SK-N-SH (cell line): ENCODE results near the gene CEP41. TPM values are rescaled to one million over a fixed set of nuclear protein-coding genes. Genes with fewer than 3 reads are reported as not detected.

ENCODE experiments used
- CTCF ChIA-PET: fragments of 300-600, 350-600 bp; formaldehyde crosslinking; extraction: SDS; loops from one replicate; lab custom pipeline; 2021; lab: Yijun Ruan, JAX
- POLR2A ChIA-PET: fragments of 350-600 bp; sonication (Branson Sonifier 250); formaldehyde crosslinking; extraction: SDS; loops from one replicate; lab custom pipeline; 2020; ENCODE audit warnings: antibody characterized with exemption, inconsistent platforms; lab: Yijun Ruan, JAX
- DNase-seq: peaks from one replicate; pipeline ENCODE4 v3.0.0; 2012
- H2AFZ ChIP-seq: fragments of 200-600 bp; sonication (generic); 2 replicates; pipeline ENCODE4 v1.8.1; 2016; ENCODE audit warnings: antibody characterized with exemption, mild to moderate bottlenecking, low read depth
- H3F3A ChIP-seq: fragments of 200-600 bp; sonication (generic); replicated peaks from 2 replicates; pipeline ENCODE3; 2016; ENCODE audit warnings: antibody characterized with exemption, mild to moderate bottlenecking; ENCODE audit not compliant: insufficient read depth
- H3K27ac ChIP-seq, 2 experiments: fragments of 200-500 bp in 1 of 2; fragments of 200-600 bp in 1 of 2; sonication (Bioruptor generic) in 1 of 2; sonication (generic), shearing (Covaris generic) in 1 of 2; 2 replicates each; pipeline versions ENCODE4 v1.5.1 to v1.6.1; 2014 to 2016; ENCODE audit warnings: low read depth in 2 of 2, inconsistent platforms in 1 of 2, low read length in 1 of 2, mild to moderate bottlenecking in 1 of 2, mixed read lengths in 1 of 2
- H3K27me3 ChIP-seq: fragments of 200-600 bp; sonication (generic), shearing (Covaris generic); 2 replicates; pipeline ENCODE4 v1.6.1; 2016; ENCODE audit warnings: mixed run types; ENCODE audit not compliant: insufficient read depth
- H3K36me3 ChIP-seq, 2 experiments: fragments of 200-500 bp in 1 of 2; fragments of 200-600 bp in 1 of 2; sonication (Bioruptor generic) in 1 of 2; sonication (generic) in 1 of 2; replicated peaks in 1 of 2; 2 replicates each; pipeline versions ENCODE3 to v1.5.1; 2014 to 2016; ENCODE audit warnings: low read length in 1 of 2, mild to moderate bottlenecking in 1 of 2; ENCODE audit not compliant: insufficient read depth in 2 of 2, control insufficient read depth in 1 of 2
- H3K4me1 ChIP-seq, 2 experiments: fragments of 200-500 bp in 1 of 2; fragments of 200-600 bp in 1 of 2; sonication (Bioruptor generic) in 1 of 2; sonication (generic), shearing (Covaris generic) in 1 of 2; 2 replicates each; pipeline versions ENCODE4 v1.5.1 to v1.6.1; 2014 to 2016; ENCODE audit warnings: low read depth in 1 of 2, low read length in 1 of 2, mixed run types in 1 of 2; ENCODE audit not compliant: insufficient read depth in 2 of 2, control insufficient read depth in 1 of 2
- H3K4me2 ChIP-seq: fragments of 200-600 bp; sonication (generic), shearing (Covaris generic); 2 replicates; pipeline ENCODE4 v1.6.1; 2017; ENCODE audit warnings: mixed run types
- H3K4me3 ChIP-seq, 2 experiments: fragments of 200-500 bp in 1 of 2; fragments of 200-600 bp in 1 of 2; sonication (Bioruptor generic) in 1 of 2; sonication (generic), shearing (Covaris generic) in 1 of 2; 2 replicates each; pipeline versions ENCODE4 v1.5.1 to v1.8.1; 2014 to 2016; ENCODE audit warnings: low read depth in 2 of 2, inconsistent platforms in 1 of 2, low read length in 1 of 2, mild to moderate bottlenecking in 1 of 2, mixed read lengths in 1 of 2, moderate library complexity in 1 of 2
- H3K79me2 ChIP-seq: fragments of 200-600 bp; sonication (generic); 2 replicates; pipeline ENCODE4 v1.8.1; 2017; ENCODE audit warnings: mild to moderate bottlenecking; ENCODE audit not compliant: insufficient read depth
- H3K9ac ChIP-seq: fragments of 200-600 bp; sonication (generic); 2 replicates; pipeline ENCODE4 v1.6.1; 2017; ENCODE audit warnings: mixed run types
- H3K9me2 ChIP-seq: fragments of 200-600 bp; sonication (generic); 2 replicates; pipeline ENCODE4 v1.6.1; 2017; ENCODE audit warnings: mixed run types
- H3K9me3 ChIP-seq: fragments of 200-600 bp; sonication (generic); 2 replicates; pipeline ENCODE4 v1.6.1; 2017; ENCODE audit warnings: mixed run types, mild to moderate bottlenecking, moderate library complexity
- H4K20me1 ChIP-seq: fragments of 200-600 bp; sonication (generic); 2 replicates; pipeline ENCODE4 v1.6.1; 2017; ENCODE audit warnings: mild to moderate bottlenecking, mixed run types; ENCODE audit not compliant: insufficient read depth
- CHD2 ChIP-seq: fragments of 150-350 bp; IDR thresholded peaks from 2 replicates; pipeline ENCODE4 v1.6.1; 2018; ENCODE audit warnings: low read length; ENCODE audit not compliant: partially characterized antibody
- CTCF ChIP-seq: fragments of 200-600 bp; sonication (generic); IDR thresholded peaks from 2 replicates; pipeline ENCODE4 v1.6.1; 2017; ENCODE audit warnings: antibody characterized with exemption, mild to moderate bottlenecking, moderate library complexity
- ELF1 ChIP-seq: IDR thresholded peaks from 2 replicates; pipeline ENCODE4 v1.4.0; 2012
- EZH2phosphoT487 ChIP-seq: fragments of 200-600 bp; sonication (generic); IDR thresholded peaks from 2 replicates; pipeline ENCODE4 v1.6.1; 2017; ENCODE audit warnings: low read depth, mixed run types, mild to moderate bottlenecking, antibody characterized with exemption, moderate library complexity, borderline replicate concordance
- FOSL2 ChIP-seq: IDR thresholded peaks from 2 replicates; pipeline ENCODE4 v1.4.0; 2012; ENCODE audit warnings: low read depth, mild to moderate bottlenecking, moderate library complexity, borderline replicate concordance
- FOXM1 ChIP-seq: IDR thresholded peaks from 2 replicates; pipeline ENCODE4 v1.4.0; 2012; ENCODE audit warnings: low read depth, mild to moderate bottlenecking
- GABPA ChIP-seq: IDR thresholded peaks from 2 replicates; pipeline ENCODE4 v1.4.0; 2012; ENCODE audit warnings: low read depth, mild to moderate bottlenecking
- GATA2 ChIP-seq: sonication (generic); formaldehyde crosslinking; IDR thresholded peaks from 2 replicates; pipeline ENCODE4 v1.5.0; 2020; ENCODE audit warnings: mild to moderate bottlenecking, missing genetic modification reagents
- JUND ChIP-seq: IDR thresholded peaks from 2 replicates; pipeline ENCODE4 v1.4.0; 2012
- MEF2A ChIP-seq: IDR thresholded peaks from 2 replicates; pipeline ENCODE4 v1.4.0; 2012; ENCODE audit warnings: low read depth, borderline replicate concordance
- MXI1 ChIP-seq: IDR thresholded peaks from 2 replicates; pipeline ENCODE4 v1.6.1; 2012; ENCODE audit warnings: mild to moderate bottlenecking, low read depth, low read length, improper control_type of control experiment
- NFIC ChIP-seq: IDR thresholded peaks from 2 replicates; pipeline ENCODE4 v1.4.0; 2012; ENCODE audit warnings: borderline replicate concordance
- NRF1 ChIP-seq: IDR thresholded peaks from 2 replicates; pipeline ENCODE4 v1.6.1; 2012; ENCODE audit warnings: low read depth, mild to moderate bottlenecking, low read length
- PBX3 ChIP-seq: IDR thresholded peaks from 2 replicates; pipeline ENCODE4; 2012
- POLR2AphosphoS5 ChIP-seq: IDR thresholded peaks from 2 replicates; pipeline ENCODE4 v1.6.1; 2012; ENCODE audit warnings: low read depth, low read length
- RAD21 ChIP-seq: IDR thresholded peaks from 2 replicates; pipeline ENCODE4 v1.6.1; 2012; ENCODE audit warnings: mild to moderate bottlenecking, low read length
- RCOR1 ChIP-seq: fragments of 150-350 bp; IDR thresholded peaks from 2 replicates; pipeline ENCODE4 v1.6.1; 2017; ENCODE audit warnings: antibody characterized with exemption, low read length
- REST ChIP-seq: IDR thresholded peaks from 2 replicates; pipeline ENCODE4 v1.6.1; 2012; ENCODE audit warnings: mild to moderate bottlenecking, low read depth, low read length, moderate library complexity
- RFX5 ChIP-seq: IDR thresholded peaks from 2 replicates; pipeline ENCODE4 v1.6.1; 2012; ENCODE audit warnings: mild to moderate bottlenecking, improper control_type of control experiment, low read length
- RXRA ChIP-seq: IDR thresholded peaks from 2 replicates; pipeline ENCODE4 v1.4.0; 2012; ENCODE audit warnings: low read depth, mild to moderate bottlenecking, borderline replicate concordance
- SIN3A ChIP-seq: IDR thresholded peaks from 2 replicates; pipeline ENCODE4 v1.6.1; 2012; ENCODE audit warnings: low read depth, mild to moderate bottlenecking, low read length, moderate library complexity, borderline replicate concordance
- TAF1 ChIP-seq: IDR thresholded peaks from 2 replicates; pipeline ENCODE4 v1.6.1; 2012; ENCODE audit warnings: low read depth, mild to moderate bottlenecking, low read length, moderate library complexity, borderline replicate concordance
- TCF12 ChIP-seq: IDR thresholded peaks from 2 replicates; pipeline ENCODE4 v1.4.0; 2012
- TEAD4 ChIP-seq: IDR thresholded peaks from 2 replicates; pipeline ENCODE4 v1.4.0; 2012; ENCODE audit warnings: mild to moderate bottlenecking, borderline replicate concordance; ENCODE audit not compliant: insufficient read depth
- YY1 ChIP-seq: IDR thresholded peaks from 2 replicates; pipeline ENCODE4 v1.4.0; 2012; ENCODE audit warnings: low read depth, mild to moderate bottlenecking
- WGBS: methylation state at CpG from one replicate; pipeline ENCODE4 v1.1.6; 2017; ENCODE audit warnings: low lambda C conversion rate; 5-methylcytosine and 5-hydroxymethylcytosine counted together
- polyA plus RNA-seq, 3 experiments: library from polyadenylated mRNA; depleted of rRNA; stranded (reverse); fragments of >200 nt; gene quantifications; 2 replicates each; pipeline ENCODE4 v1.2.3, GENCODE V29; 2012
- TF ChIP-seq, protein P1 (sequence below): IDR thresholded peaks from 2 replicates; pipeline ENCODE4 v1.4.0; 2012; ENCODE audit warnings: low read depth
- TF ChIP-seq, protein P2 (sequence below): fragments of 150-350 bp; IDR thresholded peaks from 2 replicates; pipeline ENCODE4 v1.6.1; 2016; ENCODE audit warnings: mild to moderate bottlenecking, low read depth, low read length

CEP41 gene
- polyA plus RNA-seq, 1 of the 3 experiments (the other 2 are of a cell fraction), result 20.9 TPM

DNA sequence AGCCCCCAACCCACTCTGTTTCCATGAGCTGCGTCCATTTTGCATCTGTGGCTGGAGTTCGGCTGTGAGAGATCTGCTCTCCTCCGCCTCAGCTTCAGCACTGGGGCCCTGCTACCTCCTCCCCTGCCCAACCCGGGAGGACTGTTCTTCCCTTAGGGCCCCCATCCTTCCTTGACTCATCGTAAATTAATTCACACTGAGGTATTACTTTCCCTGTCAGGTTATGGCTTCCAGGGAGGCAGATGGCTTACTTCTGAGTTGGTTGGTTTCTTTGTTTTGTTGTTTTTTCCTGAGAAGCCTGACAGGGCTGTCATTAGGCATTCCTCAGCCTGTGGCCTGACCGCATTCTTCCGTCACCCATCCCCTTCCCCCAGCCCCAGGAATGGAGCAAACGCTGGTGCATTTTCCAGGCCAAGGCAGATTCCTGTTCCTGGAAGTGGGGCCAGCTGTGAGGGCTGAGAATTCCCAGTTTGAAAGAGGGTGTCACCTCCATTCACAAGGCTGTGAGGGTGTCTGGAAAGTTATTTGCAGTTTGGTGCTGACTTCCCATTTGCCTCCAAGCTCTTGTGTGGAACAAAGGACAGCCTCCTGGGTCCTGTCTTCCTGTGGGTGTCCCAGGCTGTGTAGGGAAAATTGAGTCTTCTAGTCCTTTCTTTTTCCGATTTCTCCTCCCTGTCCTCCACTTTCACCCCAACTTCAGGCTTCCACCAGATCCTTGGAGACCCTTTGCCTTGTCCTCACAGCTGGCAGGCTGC, 84.5 kb downstream of the CEP41 start:
- H3K27me3 ChIP-seq, result no peaks in the 10 kb centered on the region
- H3K4me1 ChIP-seq, result peaks cover 19 to 33% of the 10 kb centered on the region in 2 experiments; a peak in 3 of 4 replicates
- H3F3A ChIP-seq, result peaks cover 27% of the 10 kb centered on the region
- DNase-seq, result peak; percentile 42
- peak overlapping the region; percentile 64 for H2AFZ ChIP-seq
- no peaks in the 10 kb centered on the region for H4K20me1 ChIP-seq
- H3K79me2 ChIP-seq, result no peaks in the 10 kb centered on the region
- peak overlapping the region; percentile 62 for H3K9ac ChIP-seq
- WGBS, result 29% methylated on average over 8 of the region's 9 CpGs
- no peaks in the 10 kb centered on the region for H3K9me2 ChIP-seq
- POLR2A ChIA-PET, result no interaction called here
- peak overlapping the region; percentile 93 for H3K27ac ChIP-seq
- no peaks in the 10 kb centered on the region for H3K36me3 ChIP-seq
- CTCF ChIA-PET, result interaction anchor here (0.8 to 1.3 kb wide), 4 partner anchors 14 to 38 kb away, joined by 3 read pairs; no protein-coding TSS in a partner anchor
- no peak overlapping the region for H3K4me3 ChIP-seq
- peak overlapping the region; percentile 70 for H3K4me2 ChIP-seq
- H3K9me3 ChIP-seq, result no peaks in the 10 kb centered on the region
- TF ChIP-seq RCOR1, result no peak
- TF ChIP-seq FOXM1, result peak; percentile 84; the same call in 1 of the 2 replicates
- peak; percentile 99 for TF ChIP-seq FOSL2
- TF ChIP-seq RFX5, result no peak
- peak; percentile 96 for TF ChIP-seq POLR2AphosphoS5
- peak; percentile 84 for TF ChIP-seq REST
- TF ChIP-seq RAD21, result no peak; the same call in 1 of the 2 replicates
- no peak for TF ChIP-seq MXI1
- peak; percentile 99 for TF ChIP-seq TEAD4
- TF ChIP-seq, protein P1, sequence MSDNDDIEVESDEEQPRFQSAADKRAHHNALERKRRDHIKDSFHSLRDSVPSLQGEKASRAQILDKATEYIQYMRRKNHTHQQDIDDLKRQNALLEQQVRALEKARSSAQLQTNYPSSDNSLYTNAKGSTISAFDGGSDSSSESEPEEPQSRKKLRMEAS, result peak; percentile 93
- 0 out of 2 replicates have a peak, but pooled peaks have one; percentile 38 for TF ChIP-seq GABPA
- no peak for TF ChIP-seq NRF1
- peak; percentile 83; the same call in 1 of the 2 replicates for TF ChIP-seq MEF2A
- TF ChIP-seq TAF1, result peak; percentile 55; the same call in 1 of the 2 replicates
- peak; percentile 99 for TF ChIP-seq PBX3
- TF ChIP-seq TCF12, result peak; percentile 99
- peak; percentile 80 for TF ChIP-seq ELF1
- TF ChIP-seq CTCF, result no peak
- peak; percentile 80; the same call in 1 of the 2 replicates for TF ChIP-seq YY1
- no peak for TF ChIP-seq EZH2phosphoT487
- peak; percentile 98 for TF ChIP-seq SIN3A
- peak; percentile 60 for TF ChIP-seq CHD2
- peak; percentile 96 for TF ChIP-seq RXRA
- TF ChIP-seq, protein P2, sequence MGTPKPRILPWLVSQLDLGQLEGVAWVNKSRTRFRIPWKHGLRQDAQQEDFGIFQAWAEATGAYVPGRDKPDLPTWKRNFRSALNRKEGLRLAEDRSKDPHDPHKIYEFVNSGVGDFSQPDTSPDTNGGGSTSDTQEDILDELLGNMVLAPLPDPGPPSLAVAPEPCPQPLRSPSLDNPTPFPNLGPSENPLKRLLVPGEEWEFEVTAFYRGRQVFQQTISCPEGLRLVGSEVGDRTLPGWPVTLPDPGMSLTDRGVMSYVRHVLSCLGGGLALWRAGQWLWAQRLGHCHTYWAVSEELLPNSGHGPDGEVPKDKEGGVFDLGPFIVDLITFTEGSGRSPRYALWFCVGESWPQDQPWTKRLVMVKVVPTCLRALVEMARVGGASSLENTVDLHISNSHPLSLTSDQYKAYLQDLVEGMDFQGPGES, result no peak
- no peak for TF ChIP-seq GATA2
- TF ChIP-seq JUND, result peak; percentile 99
- peak; percentile 96 for TF ChIP-seq NFIC
